HepG2 (cell line): ENCODE data around the gene SAMD10. TPM values are rescaled to one million over a fixed set of nuclear protein-coding genes. Genes with fewer than 3 reads are reported as not detected.
A peak's percentile ranks its signal among the peaks of the same experiment; 100 is the strongest.

ENCODE experiments used
- DNMT1 ChIP-seq: sonication (generic); formaldehyde crosslinking; IDR thresholded peaks from 2 replicates; pipeline ENCODE4 v1.5.1; 2020; ENCODE audit warnings: mild to moderate bottlenecking, missing genetic modification reagents
- HOXA5 ChIP-seq: sonication (generic); formaldehyde crosslinking; IDR thresholded peaks from 2 replicates; pipeline ENCODE4 v1.4.0; 2020; ENCODE audit warnings: missing genetic modification reagents
- JARID2 ChIP-seq: sonication (generic); formaldehyde crosslinking; IDR thresholded peaks from 2 replicates; pipeline ENCODE4 v1.8.1; 2023; ENCODE audit warnings: missing genetic modification reagents, inconsistent platforms; ENCODE audit not compliant: insufficient replicate concordance
- MED1 ChIP-seq: sonication (generic); formaldehyde crosslinking; IDR thresholded peaks from 2 replicates; pipeline ENCODE4 v1.4.0; 2020; ENCODE audit warnings: missing genetic modification reagents
- MYNN ChIP-seq: sonication (generic); formaldehyde crosslinking; IDR thresholded peaks from 2 replicates; pipeline ENCODE4 v1.4.0; 2020; ENCODE audit warnings: mild to moderate bottlenecking, low read depth, missing genetic modification reagents
- NFRKB ChIP-seq: fragments of 450-650 bp; IDR thresholded peaks from 2 replicates; pipeline ENCODE4 v1.6.1; 2017
- SAFB2 ChIP-seq: sonication (generic); formaldehyde crosslinking; IDR thresholded peaks from 2 replicates; pipeline ENCODE4 v1.5.1; 2020; ENCODE audit warnings: missing genetic modification reagents, low read depth, mild to moderate bottlenecking, borderline replicate concordance
- SNAI1 ChIP-seq: sonication (generic); formaldehyde crosslinking; IDR thresholded peaks from 2 replicates; pipeline ENCODE4 v1.5.0; 2020; ENCODE audit warnings: mild to moderate bottlenecking, missing genetic modification reagents, borderline replicate concordance
- SNRNP70 ChIP-seq: fragments of 200-400 bp; formaldehyde crosslinking; IDR thresholded peaks from 2 replicates; pipeline ENCODE4 v1.6.1; 2017; ENCODE audit warnings: mild to moderate bottlenecking, low read depth, low read length, moderate library complexity
- TGIF2 ChIP-seq: IDR thresholded peaks from 2 replicates; pipeline ENCODE4 v1.6.1; 2016; ENCODE audit warnings: control low read depth, missing compliant biosample characterization
- ZBTB20 ChIP-seq: sonication (generic); formaldehyde crosslinking; IDR thresholded peaks from 2 replicates; pipeline ENCODE4 v1.8.1; 2023; ENCODE audit warnings: missing genetic modification reagents, low read depth, mild to moderate bottlenecking, borderline replicate concordance
- ZBTB8A ChIP-seq: sonication (generic); formaldehyde crosslinking; IDR thresholded peaks from 2 replicates; pipeline ENCODE4 v1.4.0; 2020; ENCODE audit warnings: mild to moderate bottlenecking, low read depth, missing genetic modification reagents, borderline replicate concordance
- ZNF235 ChIP-seq: sonication (generic); formaldehyde crosslinking; IDR thresholded peaks from 2 replicates; pipeline ENCODE4 v1.8.1; 2023; ENCODE audit warnings: mild to moderate bottlenecking, missing genetic modification reagents, borderline replicate concordance
- ZNF251 ChIP-seq: sonication (generic); formaldehyde crosslinking; IDR thresholded peaks from 2 replicates; pipeline ENCODE4 v1.9.0; 2021; ENCODE audit warnings: mild to moderate bottlenecking, missing genetic modification reagents
- ZNF274 ChIP-seq: sonication (generic); formaldehyde crosslinking; IDR thresholded peaks from 2 replicates; pipeline ENCODE4 v1.5.1; 2020; ENCODE audit warnings: mild to moderate bottlenecking, missing genetic modification reagents
- ZNF446 ChIP-seq: sonication (generic); formaldehyde crosslinking; IDR thresholded peaks from 2 replicates; pipeline ENCODE4 v1.5.0; 2020; ENCODE audit warnings: mild to moderate bottlenecking, missing genetic modification reagents
- ZNF530 ChIP-seq: sonication (generic); formaldehyde crosslinking; IDR thresholded peaks from 2 replicates; pipeline ENCODE4 v1.5.0; 2020; ENCODE audit warnings: low read depth, mild to moderate bottlenecking, missing genetic modification reagents
- ZNF558 ChIP-seq: sonication (generic); formaldehyde crosslinking; IDR thresholded peaks from 2 replicates; pipeline ENCODE4 v1.9.0; 2022; ENCODE audit warnings: mild to moderate bottlenecking, missing genetic modification reagents, borderline replicate concordance
- ZNF570 ChIP-seq: sonication (generic); formaldehyde crosslinking; IDR thresholded peaks from 2 replicates; pipeline ENCODE4 v1.4.0; 2020; ENCODE audit warnings: mild to moderate bottlenecking, missing genetic modification reagents, borderline replicate concordance
- ZNF776 ChIP-seq: sonication (generic); formaldehyde crosslinking; IDR thresholded peaks from 2 replicates; pipeline ENCODE4 v1.4.0; 2020; ENCODE audit warnings: mild to moderate bottlenecking, missing genetic modification reagents
- ZNF788 ChIP-seq: sonication (generic); formaldehyde crosslinking; IDR thresholded peaks from 2 replicates; pipeline ENCODE4 v1.5.0; 2020; ENCODE audit warnings: mild to moderate bottlenecking, missing genetic modification reagents, borderline replicate concordance
- ZNF792 ChIP-seq: IDR thresholded peaks from 2 replicates; pipeline ENCODE4 v1.6.1; 2016
- polyA plus RNA-seq, 8 experiments: library from polyadenylated mRNA; depleted of rRNA in 3 of 8; stranded (reverse) in 7 of 8; unstranded in 1 of 8; fragments of >200 nt; fragmentation: Illumina TruSeq in 4 of 8; extraction: Trizol in 4 of 8; gene quantifications; 2 replicates each; pipeline versions ENCODE4 v1.2.1 to v1.2.3, GENCODE V29; 2011 to 2016; ENCODE audit warnings: low read depth in 4 of 8, missing spikeins in 1 of 8, mixed read lengths in 1 of 8; ENCODE audit not compliant: insufficient read depth in 1 of 8
- total RNA-seq, 5 experiments: library from RNA; depleted of rRNA; stranded (reverse); fragments of >200 nt; fragmentation: Illumina TruSeq; extraction: Trizol; gene quantifications; 2 replicates each; pipeline ENCODE4 v1.2.3, GENCODE V29; 2016; ENCODE audit warnings: low read depth in 1 of 5
- TF ChIP-seq, protein P1 (sequence below): sonication (generic); formaldehyde crosslinking; IDR thresholded peaks from 2 replicates; pipeline ENCODE4 v1.4.0; 2020; ENCODE audit warnings: missing genetic modification reagents, borderline replicate concordance
- TF ChIP-seq, protein P2 (sequence below): sonication (generic); formaldehyde crosslinking; conservative IDR thresholded peaks from 2 replicates; pipeline ENCODE4 v1.4.0; 2020; ENCODE audit warnings: missing genetic modification reagents
- TF ChIP-seq, protein P3 (sequence below): sonication (generic); formaldehyde crosslinking; IDR thresholded peaks from 2 replicates; pipeline ENCODE4 v1.5.0; 2020; ENCODE audit warnings: missing genetic modification reagents

SAMD10 gene
- total and polyA plus RNA-seq, 2 of the 13 experiments (the other 11 are each of a cell fraction or from before 2014, with no cell fraction given) = 6.1 to 11.0 TPM

DNA sequence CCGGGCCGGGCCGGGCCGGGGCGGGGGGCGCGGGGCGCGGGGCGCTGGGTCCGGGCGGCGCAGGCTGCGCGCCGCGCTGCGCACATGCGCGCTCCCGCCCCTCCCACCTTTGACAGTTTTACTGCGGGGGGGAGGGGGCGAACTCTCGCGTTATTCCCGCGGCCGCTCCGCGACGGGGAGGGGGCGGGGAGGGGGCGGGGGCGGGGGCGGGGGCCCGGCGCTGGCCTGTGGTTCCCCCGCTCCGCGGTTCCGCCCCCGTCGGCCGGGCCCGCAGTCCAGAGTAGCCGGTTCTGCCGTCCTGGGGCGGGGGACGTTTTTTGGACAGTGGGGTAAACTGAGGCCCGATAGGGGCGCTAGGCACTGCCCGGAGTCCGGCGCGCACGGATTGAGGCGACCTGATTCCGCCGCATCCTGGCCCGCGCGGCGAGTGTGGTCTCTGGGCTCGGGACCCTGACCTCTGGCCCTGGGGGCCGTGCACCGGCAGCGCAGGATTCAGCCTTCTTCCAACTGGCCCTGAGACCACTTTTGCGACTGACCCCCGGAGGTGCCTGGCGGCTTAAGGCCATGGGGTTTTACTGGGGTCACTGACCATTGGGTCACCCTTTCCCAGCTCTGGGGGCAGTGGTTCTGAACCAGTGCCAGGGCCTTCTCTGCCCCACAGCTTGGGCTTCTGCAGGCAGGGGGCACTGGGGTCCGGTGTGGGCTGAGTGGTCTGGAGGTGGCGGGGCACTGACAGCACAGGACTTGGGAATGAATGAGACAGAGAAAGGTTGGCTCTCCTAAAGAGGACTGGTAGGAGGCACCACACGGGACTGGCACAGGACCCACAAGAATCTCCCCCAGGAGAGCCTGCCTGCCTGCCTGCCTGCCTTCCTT, 9.4 kb downstream of the SAMD10 start, which contains the start of gene ZNF512B (continued):
- TF ChIP-seq ZBTB20 = no peak
- TF ChIP-seq ZBTB8A (CRISPR knock-in tag) = no peak
- TF ChIP-seq HOXA5 (CRISPR knock-in tag) = peak; percentile 49; the same call in 1 of the 2 replicates
- no peak; the same call in 1 of the 2 replicates for TF ChIP-seq ZNF788 (CRISPR knock-in tag)
- 0 out of 2 replicates have a peak, but pooled peaks have one; percentile 61 for TF ChIP-seq ZNF776 (CRISPR knock-in tag)
- TF ChIP-seq, protein P1, sequence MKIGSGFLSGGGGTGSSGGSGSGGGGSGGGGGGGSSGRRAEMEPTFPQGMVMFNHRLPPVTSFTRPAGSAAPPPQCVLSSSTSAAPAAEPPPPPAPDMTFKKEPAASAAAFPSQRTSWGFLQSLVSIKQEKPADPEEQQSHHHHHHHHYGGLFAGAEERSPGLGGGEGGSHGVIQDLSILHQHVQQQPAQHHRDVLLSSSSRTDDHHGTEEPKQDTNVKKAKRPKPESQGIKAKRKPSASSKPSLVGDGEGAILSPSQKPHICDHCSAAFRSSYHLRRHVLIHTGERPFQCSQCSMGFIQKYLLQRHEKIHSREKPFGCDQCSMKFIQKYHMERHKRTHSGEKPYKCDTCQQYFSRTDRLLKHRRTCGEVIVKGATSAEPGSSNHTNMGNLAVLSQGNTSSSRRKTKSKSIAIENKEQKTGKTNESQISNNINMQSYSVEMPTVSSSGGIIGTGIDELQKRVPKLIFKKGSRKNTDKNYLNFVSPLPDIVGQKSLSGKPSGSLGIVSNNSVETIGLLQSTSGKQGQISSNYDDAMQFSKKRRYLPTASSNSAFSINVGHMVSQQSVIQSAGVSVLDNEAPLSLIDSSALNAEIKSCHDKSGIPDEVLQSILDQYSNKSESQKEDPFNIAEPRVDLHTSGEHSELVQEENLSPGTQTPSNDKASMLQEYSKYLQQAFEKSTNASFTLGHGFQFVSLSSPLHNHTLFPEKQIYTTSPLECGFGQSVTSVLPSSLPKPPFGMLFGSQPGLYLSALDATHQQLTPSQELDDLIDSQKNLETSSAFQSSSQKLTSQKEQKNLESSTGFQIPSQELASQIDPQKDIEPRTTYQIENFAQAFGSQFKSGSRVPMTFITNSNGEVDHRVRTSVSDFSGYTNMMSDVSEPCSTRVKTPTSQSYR (CRISPR knock-in tag) = peak; percentile 92
- TF ChIP-seq ZNF792 (CRISPR knock-in tag) = no peak
- TF ChIP-seq, protein P2, sequence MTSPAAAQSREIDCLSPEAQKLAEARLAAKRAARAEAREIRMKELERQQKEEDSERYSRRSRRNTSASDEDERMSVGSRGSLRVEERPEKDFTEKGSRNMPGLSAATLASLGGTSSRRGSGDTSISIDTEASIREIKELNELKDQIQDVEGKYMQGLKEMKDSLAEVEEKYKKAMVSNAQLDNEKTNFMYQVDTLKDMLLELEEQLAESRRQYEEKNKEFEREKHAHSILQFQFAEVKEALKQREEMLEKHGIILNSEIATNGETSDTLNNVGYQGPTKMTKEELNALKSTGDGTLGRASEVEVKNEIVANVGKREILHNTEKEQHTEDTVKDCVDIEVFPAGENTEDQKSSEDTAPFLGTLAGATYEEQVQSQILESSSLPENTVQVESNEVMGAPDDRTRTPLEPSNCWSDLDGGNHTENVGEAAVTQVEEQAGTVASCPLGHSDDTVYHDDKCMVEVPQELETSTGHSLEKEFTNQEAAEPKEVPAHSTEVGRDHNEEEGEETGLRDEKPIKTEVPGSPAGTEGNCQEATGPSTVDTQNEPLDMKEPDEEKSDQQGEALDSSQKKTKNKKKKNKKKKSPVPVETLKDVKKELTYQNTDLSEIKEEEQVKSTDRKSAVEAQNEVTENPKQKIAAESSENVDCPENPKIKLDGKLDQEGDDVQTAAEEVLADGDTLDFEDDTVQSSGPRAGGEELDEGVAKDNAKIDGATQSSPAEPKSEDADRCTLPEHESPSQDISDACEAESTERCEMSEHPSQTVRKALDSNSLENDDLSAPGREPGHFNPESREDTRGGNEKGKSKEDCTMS (CRISPR knock-in tag) = no peak
- TF ChIP-seq, protein P3, sequence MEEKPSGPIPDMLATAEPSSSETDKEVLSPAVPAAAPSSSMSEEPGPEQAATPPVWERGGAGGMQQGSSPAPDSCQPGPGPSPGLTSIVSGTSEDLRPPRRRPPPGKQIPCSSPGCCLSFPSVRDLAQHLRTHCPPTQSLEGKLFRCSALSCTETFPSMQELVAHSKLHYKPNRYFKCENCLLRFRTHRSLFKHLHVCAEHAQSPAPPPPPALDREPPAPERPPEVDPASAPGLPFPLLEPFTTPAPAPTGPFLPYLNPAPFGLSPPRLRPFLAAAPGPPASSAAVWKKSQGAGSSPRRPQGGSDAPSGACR (CRISPR knock-in tag) = peak; percentile 93; the same call in 1 of the 2 replicates
- TF ChIP-seq ZNF558 (CRISPR knock-in tag) = no peak
- TF ChIP-seq SAFB2 (CRISPR knock-in tag) = 0 out of 2 replicates have a peak, but pooled peaks have one; percentile 63
- TF ChIP-seq TGIF2 (CRISPR knock-in tag) = peak; percentile 95
- no peak for TF ChIP-seq SNRNP70
- no peak; the same call in 1 of the 2 replicates for TF ChIP-seq ZNF235 (CRISPR knock-in tag)
- TF ChIP-seq ZNF446 = no peak
- TF ChIP-seq ZNF274 (CRISPR knock-in tag) = peak; percentile 90; the same call in 1 of the 2 replicates
- no peak for TF ChIP-seq DNMT1 (CRISPR knock-in tag)
- peak; percentile 29 for TF ChIP-seq JARID2 (CRISPR knock-in tag)
- TF ChIP-seq MED1 (CRISPR knock-in tag) = peak; percentile 45
- no peak for TF ChIP-seq NFRKB
- no peak for TF ChIP-seq ZNF570 (CRISPR knock-in tag)
- TF ChIP-seq ZNF251 (CRISPR knock-in tag) = no peak
- TF ChIP-seq ZNF530 (CRISPR knock-in tag) = no peak
- no peak for TF ChIP-seq SNAI1 (CRISPR knock-in tag)
- peak; percentile 91; the same call in 1 of the 2 replicates for TF ChIP-seq MYNN (CRISPR knock-in tag)
